ENCODE data around the gene ZPR1. TPM values are rescaled to one million over a fixed set of nuclear protein-coding genes. Genes with fewer than 3 reads are reported as not detected.
"Not testable (repeated sequence)": the region's sequence is repeated elsewhere in the genome, so short reads cannot be mapped to it uniquely, and the experiment has no call there.

The ZPR1 gene
- total RNA-seq, 4 donors from 2014 or later = 23.5 to 39.5 (median 24.0) TPM

- Histone ChIP-seq H3K36me3 (peaks cover 11 to 12% of the 10 kb centered on the region in 2 donors), H3K27ac (peak overlapping the region; percentile 81 to 98 (median 90)), H3K27me3 (no peaks in the 10 kb centered on the region), H3K4me3 (replicated peaks in 1 of 3) (peak overlapping the region; percentile 33 to 80 (median 54)), H3K4me1 (peaks cover 19 to 23% of the 10 kb centered on the region in 2 donors), H3K9me3 (no peaks in the 10 kb centered on the region)
- DNase-seq = no peak
- WGBS, 2 donors = 10 to 16% methylated on average over 13 to 23 of the region's 25 CpGs
- intact Hi-C loops (cut with DNase I) = no loop called here
- TF ChIP-seq POLR2A (IDR thresholded peaks at IDR 0.05) = no peak
- TF ChIP-seq, protein P1, sequence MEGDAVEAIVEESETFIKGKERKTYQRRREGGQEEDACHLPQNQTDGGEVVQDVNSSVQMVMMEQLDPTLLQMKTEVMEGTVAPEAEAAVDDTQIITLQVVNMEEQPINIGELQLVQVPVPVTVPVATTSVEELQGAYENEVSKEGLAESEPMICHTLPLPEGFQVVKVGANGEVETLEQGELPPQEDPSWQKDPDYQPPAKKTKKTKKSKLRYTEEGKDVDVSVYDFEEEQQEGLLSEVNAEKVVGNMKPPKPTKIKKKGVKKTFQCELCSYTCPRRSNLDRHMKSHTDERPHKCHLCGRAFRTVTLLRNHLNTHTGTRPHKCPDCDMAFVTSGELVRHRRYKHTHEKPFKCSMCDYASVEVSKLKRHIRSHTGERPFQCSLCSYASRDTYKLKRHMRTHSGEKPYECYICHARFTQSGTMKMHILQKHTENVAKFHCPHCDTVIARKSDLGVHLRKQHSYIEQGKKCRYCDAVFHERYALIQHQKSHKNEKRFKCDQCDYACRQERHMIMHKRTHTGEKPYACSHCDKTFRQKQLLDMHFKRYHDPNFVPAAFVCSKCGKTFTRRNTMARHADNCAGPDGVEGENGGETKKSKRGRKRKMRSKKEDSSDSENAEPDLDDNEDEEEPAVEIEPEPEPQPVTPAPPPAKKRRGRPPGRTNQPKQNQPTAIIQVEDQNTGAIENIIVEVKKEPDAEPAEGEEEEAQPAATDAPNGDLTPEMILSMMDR (IDR thresholded peaks at IDR 0.05) = no peak
These were observed 14.4 kb downstream of the ZPR1 start for GRCh38 chr11:116773203-116774097.

GRCh38 chr11:116772443-116773202 lies 15.2 kb downstream of the ZPR1 start, which contains the start of gene BUD13:
BUD13 (minus strand) TSS chr11:116772987; CDS start chr11:116772964, 23 bp downstream.
- peaks cover 3 to 4% of the 10 kb centered on the region in 2 donors for H3K36me3 ChIP-seq
- H3K4me1 ChIP-seq = peaks cover 19 to 23% of the 10 kb centered on the region in 2 donors
- no peaks in the 10 kb centered on the region for H3K9me3 ChIP-seq
- H3K27ac ChIP-seq = peak within 1 kb of the TSS; percentile 81 to 98 (median 90)
- 0 to 1% methylated on average over 29 to 46 of the region's 73 CpGs for WGBS, 2 donors
- H3K4me3 ChIP-seq (replicated peaks in 1 of 3) = peak within 1 kb of the TSS; percentile 54 to 100 (median 80)
- intact Hi-C loops (cut with DNase I) = no loop called here
- TF ChIP-seq POLR2A (IDR thresholded peaks at IDR 0.05) = peak; percentile 25 to 80
- TF ChIP-seq, protein P1 (IDR thresholded peaks at IDR 0.05) = peak in 1 of 6 experiments; percentile 21
- DNase-seq = peak; percentile 89 to 92
- no peaks in the 10 kb centered on the region for H3K27me3 ChIP-seq

DNA sequence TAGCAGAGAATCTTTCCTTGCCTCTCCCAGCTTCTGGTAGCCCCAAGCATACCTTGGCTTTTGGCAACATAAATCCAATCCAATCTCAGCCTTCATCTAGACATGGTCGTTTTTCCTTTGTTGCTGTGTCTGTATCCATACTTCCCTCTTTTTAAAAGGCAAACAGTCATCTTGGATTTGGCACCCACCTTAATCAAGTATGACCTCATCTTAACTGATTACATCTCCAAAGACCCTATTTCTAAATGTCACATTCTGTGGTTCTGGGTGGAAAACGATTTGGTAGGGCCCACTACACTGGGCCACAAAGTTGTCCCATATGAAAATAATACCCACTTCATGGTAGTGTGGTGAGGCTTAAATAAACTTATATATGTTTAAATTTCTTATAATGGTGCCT lies 15.9 kb downstream of the ZPR1 start:
- H3K9me3 ChIP-seq = no peaks in the 10 kb centered on the region
- peaks cover 0 to 4% of the 10 kb centered on the region in 2 donors for H3K36me3 ChIP-seq
- peaks cover 19 to 23% of the 10 kb centered on the region in 2 donors for H3K4me1 ChIP-seq
- TF ChIP-seq, protein P1 (IDR thresholded peaks at IDR 0.05) = no peak
- TF ChIP-seq POLR2A (IDR thresholded peaks at IDR 0.05) = no peak
- DNase-seq = no peak
- WGBS, 2 donors = 13 to 18% methylated on average over 2 of the region's 2 CpGs
- intact Hi-C loops (cut with DNase I) = no loop called here
- H3K27me3 ChIP-seq = no peaks in the 10 kb centered on the region
- no peak overlapping the region for H3K27ac ChIP-seq
- H3K4me3 ChIP-seq (replicated peaks in 1 of 3) = peak overlapping the region; percentile 54 to 100 (median 80)

- Histone ChIP-seq H3K27ac (no peak overlapping the region), H3K4me3 (replicated peaks in 1 of 3) (no peak overlapping the region), H3K9me3 (no peaks in the 10 kb centered on the region), H3K27me3 (no peaks in the 10 kb centered on the region), H3K36me3 (peaks cover 25 to 60% of the 10 kb centered on the region in 2 donors), H3K4me1 (no peaks in the 10 kb centered on the region)
- TF ChIP-seq POLR2A (IDR thresholded peaks at IDR 0.05) = no peak
- TF ChIP-seq, protein P1 (IDR thresholded peaks at IDR 0.05) = no peak
- no peak for DNase-seq
- whole genome bisulfite sequencing, 2 donors = 91 to 95% methylated on average over 2 of the region's 2 CpGs
- intact Hi-C loops (cut with DNase I) = no loop called here
These were observed 25.7 kb downstream of the ZPR1 start for GRCh38 chr11:116762132-116762531.

DNA sequence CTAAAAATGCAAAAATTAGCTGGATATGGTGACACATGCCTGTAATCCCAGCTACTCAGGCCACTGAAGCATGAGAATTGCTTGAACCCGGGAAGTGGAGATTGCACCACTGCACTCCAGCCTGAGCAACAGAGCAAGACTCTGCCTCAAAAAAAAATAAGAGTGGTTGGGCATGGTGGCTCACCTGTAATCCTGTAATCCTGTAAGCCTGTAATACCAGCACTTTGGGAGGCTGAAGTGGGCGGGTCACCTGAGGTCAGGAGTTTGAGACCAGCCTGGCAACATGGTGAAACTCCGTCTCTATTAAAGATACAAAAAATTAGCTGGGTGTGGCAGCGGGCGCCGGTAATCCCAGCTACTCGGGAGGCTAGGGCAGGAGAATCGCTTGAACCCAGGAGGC lies 31.8 kb downstream of the ZPR1 start:
- DNase-seq; intact Hi-C loops (cut with DNase I); H3K4me3 ChIP-seq (replicated peaks in 1 of 3); H3K27ac ChIP-seq; H3K9me3 ChIP-seq; H3K27me3 ChIP-seq; H3K4me1 ChIP-seq: not testable (repeated sequence)
- H3K36me3 ChIP-seq = peaks cover 34 to 59% of the 10 kb centered on the region in 2 donors
- WGBS, 2 donors = 90 to 95% methylated on average over 8 of the region's 8 CpGs

Measured in thyroid gland (tissue), 4 donors.